G401.6 (cell line): ENCODE results near the gene EDN2.

ENCODE experiments used
- FAIRE-seq: peaks from 2 replicates; lab custom pipeline; 2012; peaks lifted over from hg19 to GRCh38; lab: Jason Lieb, UNC

The EDN2 gene

GRCh38 chr1:41517062-41517438 lies 32.6 kb upstream of the EDN2 start:
- FAIRE-seq = no peak

GRCh38 chr1:41516168-41517061 lies 31.9 kb upstream of the EDN2 start:
- FAIRE-seq = no peak

GRCh38 chr1:41515778-41516167 lies 31.3 kb upstream of the EDN2 start:
- FAIRE-seq = no peak

GRCh38 chr1:41515131-41515678 lies 30.7 kb upstream of the EDN2 start:
- no peak for FAIRE-seq

GRCh38 chr1:41514381-41514780 lies 29.9 kb upstream of the EDN2 start:
- no peak for FAIRE-seq

GRCh38 chr1:41513383-41513735 lies 28.9 kb upstream of the EDN2 start:
- no peak for FAIRE-seq

GRCh38 chr1:41512701-41513382 lies 28.4 kb upstream of the EDN2 start:
- no peak for FAIRE-seq

- FAIRE-seq = no peak
Measured at GRCh38 chr1:41511239-41511540, 26.7 kb upstream of the EDN2 start.

- FAIRE-seq = no peak
Measured at GRCh38 chr1:41510531-41511238, 26.2 kb upstream of the EDN2 start.

- FAIRE-seq = no peak
Measured at GRCh38 chr1:41509270-41509671, 24.8 kb upstream of the EDN2 start.

GRCh38 chr1:41508290-41508689 lies 23.8 kb upstream of the EDN2 start:
- FAIRE-seq = no peak

GRCh38 chr1:41507836-41508235 lies 23.4 kb upstream of the EDN2 start:
- FAIRE-seq = no peak

GRCh38 chr1:41507110-41507720 lies 22.7 kb upstream of the EDN2 start:
- no peak for FAIRE-seq

- FAIRE-seq = no peak
Measured at GRCh38 chr1:41504114-41505035, 19.9 kb upstream of the EDN2 start.

GRCh38 chr1:41503538-41504113 lies 19.1 kb upstream of the EDN2 start:
- no peak for FAIRE-seq

- FAIRE-seq = no peak
Measured at GRCh38 chr1:41502912-41503311, 18.4 kb upstream of the EDN2 start.

GRCh38 chr1:41501581-41501980 lies 17.1 kb upstream of the EDN2 start:
- FAIRE-seq = no peak

- FAIRE-seq = no peak
Measured at GRCh38 chr1:41500781-41501518, 16.5 kb upstream of the EDN2 start.

- no peak for FAIRE-seq
Measured at GRCh38 chr1:41500378-41500777, 15.9 kb upstream of the EDN2 start.

GRCh38 chr1:41499591-41499990 lies 15.1 kb upstream of the EDN2 start:
- no peak for FAIRE-seq
